CD4-positive, alpha-beta T cell (primary cell): ENCODE measurements around the gene FAM171A1. TPM values are rescaled to one million over a fixed set of nuclear protein-coding genes. Genes with fewer than 3 reads are reported as not detected.

Experiments used
- ATAC-seq: fragments of 200-7000 bp; cut with Tn5 transposase; one replicate; pipeline ENCODE4 v1.10.0; 2022; ENCODE audit warnings: mild to moderate bottlenecking; ENCODE audit not compliant: poor library complexity
- CTCF ChIA-PET: fragments of 350-600 bp; sonication (Branson Sonifier 250); formaldehyde crosslinking; loops from one replicate; lab custom pipeline; 2021; ENCODE audit warnings: antibody characterized with exemption, inconsistent platforms; lab: Charles Lee
- POLR2A ChIA-PET: fragments of 350-600 bp; sonication (Branson Sonifier 250); formaldehyde crosslinking; loops from one replicate; lab custom pipeline; 2021; ENCODE audit warnings: antibody characterized with exemption, inconsistent platforms; lab: Charles Lee
- DNase-seq, 14 experiments: peaks; one replicate each; pipeline ENCODE4 v3.0.0-alpha.2; 2013 to 2020; ENCODE audit warnings: mixed read lengths in 2 of 14
- H3K27ac ChIP-seq, 2 donors: one replicate each; pipeline versions ENCODE4 v1.5.1 to v1.7.0; 2013; ENCODE audit warnings: low read length in 2 of 2, low read depth in 1 of 2, mild to moderate bottlenecking in 1 of 2
- H3K27me3 ChIP-seq, 2 experiments: 1 replicate in 1 of 2; 2 replicates in 1 of 2; pipeline versions ENCODE4 v1.6.1 to v1.7.0; 2013; ENCODE audit warnings: low read length in 2 of 2, control low read depth in 1 of 2, mild to moderate bottlenecking in 1 of 2, moderate library complexity in 1 of 2; ENCODE audit not compliant: insufficient read depth in 2 of 2, control insufficient read depth in 1 of 2
- H3K36me3 ChIP-seq: one replicate; pipeline ENCODE4 v1.6.1; 2013; ENCODE audit warnings: low read length, control low read depth; ENCODE audit not compliant: insufficient read depth
- H3K4me1 ChIP-seq: one replicate; pipeline ENCODE4 v1.6.1; 2013; ENCODE audit warnings: low read length, control low read depth; ENCODE audit not compliant: insufficient read depth
- H3K4me3 ChIP-seq: one replicate; pipeline ENCODE4 v1.5.1; 2013; ENCODE audit warnings: mild to moderate bottlenecking, low read length, moderate library complexity
- H3K9me3 ChIP-seq, 2 experiments: 1 replicate in 1 of 2; 2 replicates in 1 of 2; pipeline versions ENCODE4 v1.6.1 to v1.7.0; 2013; ENCODE audit warnings: low read length in 2 of 2, mild to moderate bottlenecking in 2 of 2, control low read depth in 1 of 2, moderate library complexity in 1 of 2; ENCODE audit not compliant: control insufficient read depth in 1 of 2, insufficient read depth in 1 of 2
- H3K27ac Mint-ChIP-seq: one replicate; pipeline ENCODE4 v1.8.0; 2020; ENCODE audit warnings: mixed read lengths
- H3K27me3 Mint-ChIP-seq: one replicate; pipeline ENCODE4 v1.8.0; 2021; ENCODE audit warnings: mixed read lengths
- H3K36me3 Mint-ChIP-seq: one replicate; pipeline ENCODE4 v1.8.0; 2021; ENCODE audit warnings: low read depth, mixed read lengths
- H3K4me1 Mint-ChIP-seq: one replicate; pipeline ENCODE4 v1.8.0; 2021; ENCODE audit warnings: low read depth, mixed read lengths
- H3K4me3 Mint-ChIP-seq: one replicate; pipeline ENCODE4 v1.8.0; 2020; ENCODE audit warnings: mild to moderate bottlenecking, mixed read lengths
- H3K9me3 Mint-ChIP-seq: one replicate; pipeline ENCODE4 v1.8.0; 2020; ENCODE audit warnings: mixed read lengths
- CTCF ChIP-seq: fragments of 200-600 bp; IDR thresholded peaks from one replicate; pipeline ENCODE4 v1.8.0; 2022; ENCODE audit warnings: antibody characterized with exemption, mild to moderate bottlenecking
- intact Hi-C, 2 experiments: fragments of 100-400 bp; cut with DNase I in 1 of 2; cut with micrococcal nuclease in 1 of 2; formaldehyde crosslinking; loops; one replicate each; pipeline versions ENCODE4 v1.15.1 to v1.9.0; 2023 to 2025; cut with DNase I, micrococcal nuclease
- total RNA-seq, 174 experiments: library from RNA in 2 of 174; stranded (reverse) in 2 of 174; gene quantifications; one replicate each; pipeline ENCODE4 v1.2.3 and lab custom pipeline; 2021 to 2026

The FAM171A1 gene
- total RNA-seq, 2 experiments from 2014 or later: 1.8 to 2.6 TPM

GRCh38 chr10:15313047-15313446 is 58.0 kb downstream of the FAM171A1 start:
- no peaks in the 10 kb centered on the region for H3K36me3 ChIP-seq
- H3K27me3 Mint-ChIP-seq: no peaks in the 10 kb centered on the region
- no peak overlapping the region for H3K27ac ChIP-seq
- no peak overlapping the region for H3K27ac Mint-ChIP-seq
- ChIA-PET CTCF (no interaction called here), POLR2A (no interaction called here)
- intact Hi-C loops: no loop called here
- DNase-seq (no peak), ATAC-seq (no peak)
- no peaks in the 10 kb centered on the region for H3K9me3 ChIP-seq
- no peak overlapping the region for H3K4me3 ChIP-seq
- H3K9me3 Mint-ChIP-seq: no peaks in the 10 kb centered on the region
- no peaks in the 10 kb centered on the region for H3K4me1 ChIP-seq
- H3K4me3 Mint-ChIP-seq: no peak overlapping the region
- no peaks in the 10 kb centered on the region for H3K27me3 ChIP-seq
- no peak for TF ChIP-seq CTCF
- no peaks in the 10 kb centered on the region for H3K36me3 Mint-ChIP-seq
- peaks cover 7% of the 10 kb centered on the region for H3K4me1 Mint-ChIP-seq

- Mint-ChIP-seq H3K36me3 (no peaks in the 10 kb centered on the region), H3K4me3 (no peak overlapping the region), H3K27ac (no peak overlapping the region), H3K4me1 (peaks cover 7% of the 10 kb centered on the region), H3K9me3 (no peaks in the 10 kb centered on the region), H3K27me3 (no peaks in the 10 kb centered on the region)
- Histone ChIP-seq H3K27ac (no peak overlapping the region), H3K9me3 (no peaks in the 10 kb centered on the region), H3K4me1 (no peaks in the 10 kb centered on the region), H3K27me3 (no peaks in the 10 kb centered on the region), H3K4me3 (no peak overlapping the region), H3K36me3 (no peaks in the 10 kb centered on the region)
- ChIA-PET CTCF (no interaction called here), POLR2A (no interaction called here)
- TF ChIP-seq CTCF: no peak
- ATAC-seq (no peak), DNase-seq (no peak)
- intact Hi-C loops: no loop called here
Observed at GRCh38 chr10:15311569-15312280, 59.4 kb downstream of the FAM171A1 start.

GRCh38 chr10:15310776-15311568 is 60.1 kb downstream of the FAM171A1 start:
- Histone ChIP-seq H3K27me3 (no peaks in the 10 kb centered on the region), H3K9me3 (no peaks in the 10 kb centered on the region), H3K27ac (no peak overlapping the region), H3K4me3 (no peak overlapping the region), H3K4me1 (no peaks in the 10 kb centered on the region), H3K36me3 (no peaks in the 10 kb centered on the region)
- Mint-ChIP-seq H3K27me3 (no peaks in the 10 kb centered on the region), H3K4me3 (no peak overlapping the region), H3K4me1 (peaks cover 7% of the 10 kb centered on the region), H3K27ac (no peak overlapping the region), H3K36me3 (no peaks in the 10 kb centered on the region), H3K9me3 (no peaks in the 10 kb centered on the region)
- no peak for TF ChIP-seq CTCF
- DNase-seq (no peak), ATAC-seq (no peak)
- ChIA-PET CTCF (no interaction called here), POLR2A (no interaction called here)
- intact Hi-C loops: no loop called here
